HEK293T (cell line): ENCODE measurements around the gene ZBTB32.

ENCODE experiments used
- CTCF ChIA-PET: fragments of 350-600 bp; formaldehyde crosslinking; extraction: SDS; loops from one replicate; lab custom pipeline; 2021; ENCODE audit warnings: antibody characterized with exemption, inconsistent platforms; lab: Yijun Ruan, JAX
- POLR2A ChIA-PET: fragments of 350-600 bp; formaldehyde crosslinking; extraction: SDS; loops from one replicate; lab custom pipeline; 2020; ENCODE audit warnings: antibody characterized with exemption, inconsistent platforms; lab: Yijun Ruan, JAX
- DNase-seq: peaks from one replicate; pipeline ENCODE4 v3.0.0; 2012; ENCODE audit warnings: mixed read lengths; ENCODE audit errors: extremely low spot score
- ARNT ChIP-seq: fragments of 450-650 bp; IDR thresholded peaks from 2 replicates; pipeline ENCODE4 v1.6.1; 2017; ENCODE audit warnings: mild to moderate bottlenecking
- BHLHE40 ChIP-seq: fragments of 450-650 bp; IDR thresholded peaks from 2 replicates; pipeline ENCODE4 v1.6.1; 2016; ENCODE audit warnings: mild to moderate bottlenecking, moderate library complexity, borderline replicate concordance
- CTBP1 ChIP-seq: fragments of 450-650 bp; IDR thresholded peaks from 2 replicates; pipeline ENCODE4 v1.6.1; 2016; ENCODE audit warnings: borderline replicate concordance
- ELF4 ChIP-seq: fragments of 450-650 bp; IDR thresholded peaks from 2 replicates; pipeline ENCODE4 v1.6.1; 2017; ENCODE audit warnings: antibody characterized with exemption
- FOXA1 ChIP-seq: fragments of 450-650 bp; IDR thresholded peaks from 2 replicates; pipeline ENCODE4 v1.6.1; 2016; ENCODE audit warnings: mild to moderate bottlenecking
- FOXK2 ChIP-seq: fragments of 450-650 bp; IDR thresholded peaks from 2 replicates; pipeline ENCODE4 v1.6.1; 2016; ENCODE audit warnings: mild to moderate bottlenecking
- FOXM1 ChIP-seq: fragments of 450-650 bp; IDR thresholded peaks from 2 replicates; pipeline ENCODE4 v1.6.1; 2017; ENCODE audit warnings: mild to moderate bottlenecking, borderline replicate concordance
- HDGF ChIP-seq: fragments of 450-650 bp; IDR thresholded peaks from 2 replicates; pipeline ENCODE4 v1.6.1; 2017; ENCODE audit warnings: antibody characterized with exemption, borderline replicate concordance
- L3MBTL2 ChIP-seq: fragments of 450-650 bp; conservative IDR thresholded peaks from 2 replicates; pipeline ENCODE4 v1.6.1; 2016; ENCODE audit warnings: mild to moderate bottlenecking
- LEF1 ChIP-seq: fragments of 450-650 bp; IDR thresholded peaks from 2 replicates; pipeline ENCODE4 v1.6.1; 2017; ENCODE audit warnings: mild to moderate bottlenecking, borderline replicate concordance
- NFRKB ChIP-seq: fragments of 450-650 bp; IDR thresholded peaks from 2 replicates; pipeline ENCODE4 v1.6.1; 2016; ENCODE audit warnings: mild to moderate bottlenecking, moderate library complexity
- SP1 ChIP-seq: fragments of 450-650 bp; IDR thresholded peaks from 2 replicates; pipeline ENCODE4 v1.6.1; 2017
- SUZ12 ChIP-seq: fragments of 450-650 bp; IDR thresholded peaks from 2 replicates; pipeline ENCODE4 v1.6.1; 2016; ENCODE audit warnings: mild to moderate bottlenecking
- TARDBP ChIP-seq: fragments of 450-650 bp; IDR thresholded peaks from 2 replicates; pipeline ENCODE4 v1.6.1; 2016
- ZNF384 ChIP-seq: fragments of 450-650 bp; IDR thresholded peaks from 2 replicates; pipeline ENCODE4 v1.6.1; 2016
- TF ChIP-seq, protein P1 (sequence below): fragments of 450-650 bp; IDR thresholded peaks from 2 replicates; pipeline ENCODE4 v1.6.1; 2016

The ZBTB32 gene

DNA sequence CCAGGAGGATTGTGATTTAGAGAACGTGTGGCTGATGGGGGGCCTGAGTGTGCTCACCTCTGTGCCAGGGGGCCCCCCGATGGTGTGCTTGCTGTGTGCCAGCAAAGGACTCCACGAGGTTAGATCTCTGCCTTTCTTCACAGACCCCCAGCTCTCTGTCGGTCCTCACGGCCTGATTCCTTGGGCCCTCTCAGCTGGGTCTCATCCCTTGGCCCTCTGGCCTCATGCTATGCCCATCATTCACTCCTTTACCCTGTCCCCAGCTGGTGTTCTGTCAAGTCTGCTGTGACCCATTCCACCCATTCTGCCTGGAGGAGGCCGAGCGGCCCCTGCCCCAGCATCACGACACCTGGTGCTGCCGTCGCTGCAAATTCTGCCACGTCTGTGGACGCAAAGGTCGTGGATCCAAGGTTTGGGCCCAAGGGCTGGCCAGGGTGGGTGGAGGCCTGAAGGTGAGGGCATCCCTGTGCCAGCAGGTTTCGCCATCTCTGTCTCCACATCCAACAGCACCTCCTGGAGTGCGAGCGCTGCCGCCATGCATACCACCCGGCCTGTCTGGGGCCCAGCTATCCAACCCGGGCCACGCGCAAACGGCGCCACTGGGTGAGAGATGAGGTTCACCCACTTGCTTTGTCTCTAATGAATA, 21.0 kb downstream of the ZBTB32 start:
- no peak for DNase-seq
- POLR2A ChIA-PET = interaction anchor here (1.2 kb wide), 1 partner anchor 23 kb away, joined by 3 read pairs; the partner anchor contains the start of gene LIN37
- TF ChIP-seq FOXM1 (no peak), TARDBP (no peak), BHLHE40 (no peak), NFRKB (no peak), L3MBTL2 (no peak), CTBP1 (no peak), SP1 (no peak), ARNT (no peak), ELF4 (no peak), HDGF (no peak), ZNF384 (no peak), LEF1 (no peak)
- TF ChIP-seq, protein P1, sequence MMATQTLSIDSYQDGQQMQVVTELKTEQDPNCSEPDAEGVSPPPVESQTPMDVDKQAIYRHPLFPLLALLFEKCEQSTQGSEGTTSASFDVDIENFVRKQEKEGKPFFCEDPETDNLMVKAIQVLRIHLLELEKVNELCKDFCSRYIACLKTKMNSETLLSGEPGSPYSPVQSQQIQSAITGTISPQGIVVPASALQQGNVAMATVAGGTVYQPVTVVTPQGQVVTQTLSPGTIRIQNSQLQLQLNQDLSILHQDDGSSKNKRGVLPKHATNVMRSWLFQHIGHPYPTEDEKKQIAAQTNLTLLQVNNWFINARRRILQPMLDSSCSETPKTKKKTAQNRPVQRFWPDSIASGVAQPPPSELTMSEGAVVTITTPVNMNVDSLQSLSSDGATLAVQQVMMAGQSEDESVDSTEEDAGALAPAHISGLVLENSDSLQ = no peak
- CTCF ChIA-PET = no interaction called here

DNA sequence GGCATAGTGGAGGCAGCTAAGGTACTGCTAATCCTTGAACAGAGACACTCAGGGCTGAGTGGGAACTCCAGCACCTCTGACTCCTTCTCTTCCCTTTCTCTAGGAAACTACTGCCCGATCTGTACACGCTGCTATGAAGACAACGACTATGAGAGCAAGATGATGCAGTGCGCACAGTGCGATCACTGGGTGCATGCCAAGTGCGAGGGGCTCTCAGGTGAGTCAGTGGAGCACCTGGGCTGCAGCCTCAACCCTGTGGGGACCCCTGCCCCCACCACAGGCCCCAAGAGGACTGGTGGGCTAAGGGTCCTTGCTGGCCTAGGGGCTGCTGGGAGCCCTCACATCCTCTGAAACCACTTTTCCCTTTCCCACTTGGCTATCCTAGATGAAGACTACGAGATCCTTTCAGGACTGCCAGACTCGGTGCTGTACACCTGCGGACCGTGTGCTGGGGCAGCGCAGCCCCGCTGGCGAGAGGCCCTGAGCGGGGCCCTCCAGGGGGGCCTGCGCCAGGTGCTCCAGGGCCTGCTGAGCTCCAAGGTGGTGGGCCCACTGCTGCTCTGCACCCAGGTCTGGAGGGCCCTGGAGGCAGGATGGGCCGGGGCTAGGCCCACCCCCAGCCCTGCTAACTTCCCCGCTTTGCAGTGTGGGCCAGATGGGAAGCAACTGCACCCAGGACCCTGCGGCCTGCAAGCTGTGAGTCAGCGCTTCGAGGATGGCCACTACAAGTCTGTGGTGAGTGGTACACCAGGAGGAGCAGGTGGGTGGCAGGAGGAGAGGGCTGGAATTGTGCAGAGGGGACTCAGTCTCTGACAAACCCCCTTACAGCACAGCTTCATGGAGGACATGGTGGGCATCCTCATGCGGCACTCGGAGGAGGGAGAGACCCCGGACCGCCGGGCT, 22.9 kb downstream of the ZBTB32 start:
- ChIA-PET CTCF (no interaction called here), POLR2A (no interaction called here)
- no peak for TF ChIP-seq CTBP1
- TF ChIP-seq L3MBTL2 = no peak
- TF ChIP-seq FOXA1 = no peak
- TF ChIP-seq FOXK2 = no peak
- no peak for TF ChIP-seq ARNT
- no peak for TF ChIP-seq BHLHE40
- TF ChIP-seq ZNF384 = no peak

DNA sequence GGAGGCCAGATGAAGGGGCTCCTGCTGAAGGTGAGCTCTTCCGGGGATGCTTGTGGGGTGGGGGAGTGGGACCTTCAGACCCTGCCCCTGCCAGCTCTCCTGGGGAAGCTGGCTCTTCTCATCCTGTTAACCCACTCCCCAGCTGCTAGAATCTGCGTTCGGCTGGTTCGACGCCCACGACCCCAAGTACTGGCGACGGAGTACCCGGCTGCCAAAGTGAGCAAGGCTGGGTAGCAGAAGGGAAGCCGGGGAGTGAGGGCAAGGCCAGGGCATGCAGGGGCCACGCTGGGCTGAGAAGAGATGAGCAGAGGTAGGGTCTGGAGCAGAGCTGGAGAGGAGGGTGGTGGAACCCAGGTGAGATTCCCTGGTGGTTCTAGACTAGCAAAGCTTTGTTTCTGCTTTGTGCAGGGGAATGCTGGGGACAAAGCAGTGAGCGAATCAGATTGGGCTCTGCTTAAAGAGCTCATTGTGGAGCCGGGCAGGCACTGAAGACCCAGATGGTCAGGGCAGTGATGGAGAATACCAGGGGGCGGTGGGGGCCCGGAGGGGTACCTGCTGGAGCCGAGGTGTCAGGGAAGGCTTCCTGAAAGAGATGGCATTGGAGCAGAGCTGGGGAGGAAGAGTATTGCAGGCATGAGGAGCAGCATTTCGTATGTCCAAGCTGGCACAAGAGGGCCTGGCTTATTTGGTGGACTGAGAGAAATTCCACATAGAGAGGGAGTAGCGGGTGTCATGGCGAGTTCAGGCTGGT, 23.8 kb downstream of the ZBTB32 start:
- no peak for DNase-seq
- ChIA-PET POLR2A (interaction anchor here (1.2 kb wide), 1 partner anchor 12 kb away, joined by 3 read pairs; no protein-coding TSS in a partner anchor), CTCF (no interaction called here)
- TF ChIP-seq L3MBTL2 = no peak
- no peak for TF ChIP-seq FOXA1
- no peak for TF ChIP-seq TARDBP
- no peak for TF ChIP-seq NFRKB
- TF ChIP-seq SUZ12 = no peak
- TF ChIP-seq ZNF384 = no peak
- no peak for TF ChIP-seq FOXK2
- no peak for TF ChIP-seq FOXM1
- no peak for TF ChIP-seq CTBP1
- TF ChIP-seq SP1 = no peak
- TF ChIP-seq LEF1 = no peak
- TF ChIP-seq BHLHE40 = no peak

More for the DNA sequence above, 22.9 kb downstream of the ZBTB32 start:
- no peak for DNase-seq

DNA sequence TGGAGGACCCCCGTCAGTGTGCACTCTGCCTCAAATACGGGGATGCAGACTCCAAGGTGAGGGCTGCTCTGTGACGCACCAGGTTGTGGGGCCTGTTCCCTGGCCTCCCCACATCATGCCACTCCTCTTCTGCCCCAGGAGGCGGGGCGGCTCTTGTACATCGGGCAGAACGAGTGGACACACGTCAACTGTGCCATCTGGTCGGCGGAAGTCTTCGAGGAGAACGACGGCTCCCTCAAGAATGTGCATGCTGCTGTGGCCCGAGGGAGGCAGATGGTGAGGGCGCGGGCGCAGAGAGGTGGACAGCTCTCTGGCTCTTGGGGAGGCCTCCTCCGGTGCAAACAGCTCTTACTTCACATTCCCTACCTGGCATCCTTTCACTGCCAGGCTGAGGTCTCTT, 24.7 kb downstream of the ZBTB32 start:
- ChIA-PET CTCF (no interaction called here), POLR2A (interaction anchor here (1.2 kb wide), 1 partner anchor 11 kb away, joined by 3 read pairs; no protein-coding TSS in a partner anchor)
- TF ChIP-seq SP1 (no peak), FOXA1 (no peak), BHLHE40 (no peak), ZNF384 (no peak), ELF4 (no peak), ARNT (no peak), TARDBP (no peak), HDGF (no peak), L3MBTL2 (no peak), CTBP1 (no peak), FOXK2 (no peak), NFRKB (no peak), LEF1 (no peak), FOXM1 (no peak), SUZ12 (no peak)
- TF ChIP-seq, protein P1 = no peak
- DNase-seq = no peak

DNA sequence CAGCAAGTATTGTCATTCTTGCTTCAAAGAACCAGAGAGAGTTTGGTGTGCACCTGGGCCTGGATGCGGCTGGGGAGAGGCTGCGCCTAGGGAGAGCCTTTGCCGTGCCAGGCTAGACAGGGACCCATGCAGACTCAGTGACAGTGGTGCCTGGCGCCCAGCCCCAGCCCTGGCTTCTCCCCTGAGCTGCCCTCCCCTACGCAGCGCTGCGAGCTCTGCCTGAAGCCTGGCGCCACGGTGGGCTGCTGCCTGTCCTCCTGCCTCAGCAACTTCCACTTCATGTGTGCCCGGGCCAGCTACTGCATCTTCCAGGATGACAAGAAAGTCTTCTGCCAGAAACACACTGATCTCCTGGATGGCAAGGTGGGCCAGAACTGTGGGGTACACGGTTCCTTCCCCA, 25.4 kb downstream of the ZBTB32 start:
- CTCF ChIA-PET = no interaction called here
- POLR2A ChIA-PET = interaction anchor here (2.5 kb wide), 1 partner anchor 11 kb away, joined by 7 read pairs; no protein-coding TSS in a partner anchor
- DNase-seq = no peak
- TF ChIP-seq NFRKB = no peak
- no peak for TF ChIP-seq ELF4
- no peak for TF ChIP-seq FOXA1
- TF ChIP-seq FOXM1 = no peak
- no peak for TF ChIP-seq BHLHE40
- no peak for TF ChIP-seq ZNF384

DNA sequence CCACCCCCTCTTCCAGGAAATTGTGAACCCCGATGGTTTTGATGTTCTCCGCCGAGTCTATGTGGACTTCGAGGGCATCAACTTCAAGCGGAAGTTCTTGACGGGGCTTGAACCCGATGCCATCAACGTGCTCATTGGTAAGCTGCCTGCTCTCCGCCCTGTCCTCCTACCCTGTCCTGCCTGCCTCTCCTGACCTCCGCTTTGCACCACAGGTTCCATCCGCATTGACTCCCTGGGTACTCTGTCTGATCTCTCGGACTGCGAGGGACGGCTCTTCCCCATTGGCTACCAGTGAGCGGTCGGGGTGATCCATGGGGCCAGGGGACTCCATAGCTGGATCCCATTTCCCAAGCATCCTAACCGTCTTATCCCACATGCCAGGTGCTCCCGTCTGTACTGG, 26.0 kb downstream of the ZBTB32 start:
- ChIA-PET POLR2A (interaction anchor here (1.5 to 2.5 kb wide), 2 partner anchors 10 to 15 kb away, joined by 6 to 7 read pairs; partner anchors contain the start of genes PSENEN and U2AF1L4), CTCF (no interaction called here)
- DNase-seq = no peak
- TF ChIP-seq SUZ12 = no peak
- TF ChIP-seq FOXA1 = no peak
- TF ChIP-seq ZNF384 = no peak
- no peak for TF ChIP-seq SP1
- TF ChIP-seq BHLHE40 = no peak
- no peak for TF ChIP-seq FOXM1
- TF ChIP-seq LEF1 = no peak
- no peak for TF ChIP-seq L3MBTL2
- no peak for TF ChIP-seq HDGF
- no peak for TF ChIP-seq NFRKB
- TF ChIP-seq ELF4 = no peak
- no peak for TF ChIP-seq ARNT
- TF ChIP-seq, protein P1 = no peak
